Measurements from ENCODE around the gene PCDH15.

DNA sequence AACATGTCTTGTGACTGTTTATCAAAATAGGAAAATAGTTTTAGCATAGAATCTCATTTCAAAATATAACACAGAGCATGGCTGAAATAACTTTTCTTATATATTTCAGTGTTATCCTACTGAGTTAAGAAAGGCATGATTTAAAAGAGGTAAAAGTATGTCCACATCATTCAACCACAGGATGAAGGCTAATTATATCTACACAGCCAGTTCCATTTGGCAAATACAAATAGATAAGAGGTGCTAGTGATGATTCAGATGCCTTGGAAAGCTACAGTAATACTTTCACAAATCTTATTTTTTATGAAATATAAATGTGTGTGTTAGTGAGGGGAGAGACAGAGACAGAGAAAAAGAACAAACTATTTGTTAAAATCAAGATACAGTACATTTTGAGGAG is 42.9 kb upstream of the PCDH15 start:
- TF ChIP-seq, protein P1, sequence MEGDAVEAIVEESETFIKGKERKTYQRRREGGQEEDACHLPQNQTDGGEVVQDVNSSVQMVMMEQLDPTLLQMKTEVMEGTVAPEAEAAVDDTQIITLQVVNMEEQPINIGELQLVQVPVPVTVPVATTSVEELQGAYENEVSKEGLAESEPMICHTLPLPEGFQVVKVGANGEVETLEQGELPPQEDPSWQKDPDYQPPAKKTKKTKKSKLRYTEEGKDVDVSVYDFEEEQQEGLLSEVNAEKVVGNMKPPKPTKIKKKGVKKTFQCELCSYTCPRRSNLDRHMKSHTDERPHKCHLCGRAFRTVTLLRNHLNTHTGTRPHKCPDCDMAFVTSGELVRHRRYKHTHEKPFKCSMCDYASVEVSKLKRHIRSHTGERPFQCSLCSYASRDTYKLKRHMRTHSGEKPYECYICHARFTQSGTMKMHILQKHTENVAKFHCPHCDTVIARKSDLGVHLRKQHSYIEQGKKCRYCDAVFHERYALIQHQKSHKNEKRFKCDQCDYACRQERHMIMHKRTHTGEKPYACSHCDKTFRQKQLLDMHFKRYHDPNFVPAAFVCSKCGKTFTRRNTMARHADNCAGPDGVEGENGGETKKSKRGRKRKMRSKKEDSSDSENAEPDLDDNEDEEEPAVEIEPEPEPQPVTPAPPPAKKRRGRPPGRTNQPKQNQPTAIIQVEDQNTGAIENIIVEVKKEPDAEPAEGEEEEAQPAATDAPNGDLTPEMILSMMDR (IDR thresholded peaks at IDR 0.05; ENCODE audit: poor library complexity), result no peak
- TF ChIP-seq EZH2 (IDR thresholded peaks at IDR 0.05; ENCODE audit: borderline replicate concordance), result no peak
